Fibroblast of lung (primary cell): ENCODE results near the gene TAS1R2. TPM values are rescaled to one million over a fixed set of nuclear protein-coding genes. Genes with fewer than 3 reads are reported as not detected.

Source experiments
- DNase-seq, 2 donors: peaks; one replicate each; pipeline versions ENCODE4 v3.0.0 to v3.0.0-alpha.2; 2010; ENCODE audit warnings: low read depth in 2 of 2
- H2AFZ ChIP-seq: 2 replicates; pipeline ENCODE4 v1.5.1; 2012; ENCODE audit warnings: low read length, control low read depth, inconsistent platforms
- H3K27ac ChIP-seq: 2 replicates; pipeline ENCODE4 v1.5.1; 2011; ENCODE audit warnings: low read length, control low read depth; ENCODE audit not compliant: insufficient read depth
- H3K27me3 ChIP-seq: 2 replicates; pipeline ENCODE4 v1.5.1; 2011; ENCODE audit warnings: mild to moderate bottlenecking, low read length; ENCODE audit not compliant: control insufficient read depth, insufficient read depth
- H3K36me3 ChIP-seq: 2 replicates; pipeline ENCODE4 v1.5.1; 2011; ENCODE audit warnings: low read length; ENCODE audit not compliant: control insufficient read depth, insufficient read depth
- H3K4me1 ChIP-seq: 2 replicates; pipeline ENCODE4 v1.5.1; 2011; ENCODE audit warnings: low read length; ENCODE audit not compliant: control insufficient read depth, insufficient read depth; ENCODE audit errors: extremely low read depth
- H3K4me2 ChIP-seq: 2 replicates; pipeline ENCODE4 v1.5.1; 2011; ENCODE audit warnings: low read length, control low read depth; ENCODE audit not compliant: insufficient read depth; ENCODE audit errors: extremely low read depth
- H3K4me3 ChIP-seq, 4 experiments: fragments of 200-600 bp in 1 of 4; sonication (generic) in 1 of 4; replicated peaks in 1 of 4; 2 replicates each; pipeline ENCODE4 v1.5.1; 2011 to 2016; ENCODE audit warnings: low read length in 4 of 4, low read depth in 3 of 4, mild to moderate bottlenecking in 3 of 4, control low read depth in 2 of 4, inconsistent platforms in 1 of 4, mixed read lengths in 1 of 4; ENCODE audit not compliant: insufficient read depth in 1 of 4; ENCODE audit errors: control extremely low read depth in 1 of 4
- H3K79me2 ChIP-seq: 2 replicates; pipeline ENCODE4 v1.5.1; 2012; ENCODE audit warnings: mild to moderate bottlenecking, low read length, inconsistent platforms; ENCODE audit not compliant: control insufficient read depth, insufficient read depth
- H3K9ac ChIP-seq: 2 replicates; pipeline ENCODE4 v1.5.1; 2011; ENCODE audit warnings: mild to moderate bottlenecking, low read length, control low read depth; ENCODE audit not compliant: insufficient read depth
- H3K9me3 ChIP-seq: 2 replicates; pipeline ENCODE4 v1.5.1; 2012; ENCODE audit warnings: low read depth, low read length; ENCODE audit not compliant: control insufficient read depth, insufficient read depth
- H4K20me1 ChIP-seq: 2 replicates; pipeline ENCODE4 v1.5.1; 2011; ENCODE audit warnings: low read length; ENCODE audit not compliant: control insufficient read depth, insufficient read depth; ENCODE audit errors: extremely low read depth
- CTCF ChIP-seq, 2 donors: IDR thresholded peaks in 1 of 2; conservative IDR thresholded peaks in 1 of 2; 1 replicate in 1 of 2; 2 replicates in 1 of 2; pipeline ENCODE4 v1.5.1; 2011 to 2012; ENCODE audit warnings: low read length in 2 of 2, control low read depth in 1 of 2, inconsistent platforms in 1 of 2, low read depth in 1 of 2, mild to moderate bottlenecking in 1 of 2
- EZH2 ChIP-seq: IDR thresholded peaks from 2 replicates; pipeline ENCODE4 v1.5.1; 2012; ENCODE audit warnings: low read length, control low read depth, mild to moderate bottlenecking; ENCODE audit errors: missing control alignments
- polyA plus RNA-seq, 2 donors: library from polyadenylated mRNA; depleted of rRNA in 1 of 2; stranded (reverse) in 1 of 2; unstranded in 1 of 2; fragments of >200 nt; gene quantifications; 2 replicates each; pipeline ENCODE4 v1.2.1, GENCODE V29; 2011 to 2012; ENCODE audit warnings: missing spikeins in 1 of 2
- total RNA-seq: library from RNA; depleted of rRNA; stranded (reverse); fragments of >200 nt; gene quantifications from 2 replicates; pipeline ENCODE4 v1.2.1, GENCODE V29; 2014

TAS1R2 gene
- total and polyA plus RNA-seq, 2 donors (not counting 1 experiment from before 2014, with no cell fraction given): not detected

DNA sequence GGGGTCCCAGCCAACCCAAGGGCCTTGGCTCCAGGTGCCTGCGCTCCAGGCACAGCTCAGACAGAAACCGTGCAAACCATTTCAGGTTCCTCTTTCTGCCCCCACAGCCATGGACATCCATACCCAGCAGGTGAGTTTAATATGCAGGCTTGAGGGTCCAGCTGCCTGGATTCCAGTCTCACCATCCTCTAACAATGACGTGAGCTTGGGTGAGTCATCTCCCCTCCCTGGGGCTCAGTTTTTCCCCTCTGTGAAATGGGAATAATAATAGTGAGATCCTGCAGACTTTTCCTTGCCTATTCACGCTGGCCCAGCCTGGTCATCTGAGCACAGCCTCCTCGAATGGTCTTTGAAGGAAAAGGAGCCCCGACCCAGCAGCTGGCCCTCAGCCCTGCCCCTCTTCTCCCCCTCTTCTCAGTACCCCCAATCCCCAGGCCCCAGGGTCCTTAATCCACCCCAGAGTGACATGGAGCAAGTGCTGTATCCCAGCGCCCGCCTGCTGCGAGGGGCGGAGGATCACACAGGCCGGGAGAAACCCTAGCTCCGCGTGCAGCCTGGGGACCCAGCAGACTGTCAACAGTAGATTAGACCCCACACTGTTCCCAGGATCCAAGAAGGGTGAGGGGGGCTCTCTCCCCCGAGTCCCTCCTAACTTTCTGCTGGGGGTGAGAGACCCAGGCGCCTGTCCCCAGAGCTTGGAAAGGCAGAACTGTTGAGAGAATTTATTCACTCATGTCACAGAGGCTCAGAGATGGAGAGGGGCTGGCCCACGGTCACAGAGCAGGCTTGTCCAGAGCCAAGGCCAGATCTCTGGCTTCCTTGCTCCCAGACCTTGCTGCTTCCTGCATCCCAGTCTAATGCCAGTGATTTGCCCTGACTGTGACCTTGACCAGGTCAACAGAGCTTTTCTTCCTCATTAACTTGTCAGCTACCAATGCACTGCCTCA is 49.2 kb downstream of the TAS1R2 start:
- Histone ChIP-seq H3K9ac (no peak overlapping the region), H3K9me3 (no peaks in the 10 kb centered on the region)

GRCh38 chr1:18808550-18808949 is 50.9 kb downstream of the TAS1R2 start:
- Histone ChIP-seq H4K20me1 (no peaks in the 10 kb centered on the region), H3K4me3 (no peak overlapping the region), H3K27me3 (no peaks in the 10 kb centered on the region), H3K9ac (no peak overlapping the region), H3K9me3 (no peaks in the 10 kb centered on the region), H3K36me3 (no peaks in the 10 kb centered on the region), H2AFZ (no peak overlapping the region), H3K79me2 (no peaks in the 10 kb centered on the region), H3K27ac (no peak overlapping the region), H3K4me1 (no peaks in the 10 kb centered on the region), H3K4me2 (no peak overlapping the region)
- no peak for DNase-seq
- TF ChIP-seq EZH2: no peak
- TF ChIP-seq CTCF (conservative IDR thresholded peaks at IDR 0.05 in 1 of 2, IDR thresholded peaks at IDR 0.05 in 1 of 2; ENCODE audit: low read depth in 1 of 2, low read length in 2 of 2): no peak

More for the DNA sequence above, 49.2 kb downstream of the TAS1R2 start:
- no peak overlapping the region for H3K4me3 ChIP-seq
- no peak for TF ChIP-seq EZH2
- no peak for TF ChIP-seq CTCF (conservative IDR thresholded peaks at IDR 0.05 in 1 of 2, IDR thresholded peaks at IDR 0.05 in 1 of 2; ENCODE audit: low read depth in 1 of 2, low read length in 2 of 2)
- no peak overlapping the region for H3K27ac ChIP-seq
- H2AFZ ChIP-seq: no peak overlapping the region
- no peaks in the 10 kb centered on the region for H3K27me3 ChIP-seq
- no peaks in the 10 kb centered on the region for H3K79me2 ChIP-seq
- H3K4me1 ChIP-seq: no peaks in the 10 kb centered on the region
- H3K36me3 ChIP-seq: no peaks in the 10 kb centered on the region
- no peak for DNase-seq
- H4K20me1 ChIP-seq: no peaks in the 10 kb centered on the region
- no peak overlapping the region for H3K4me2 ChIP-seq

- no peak overlapping the region for H3K4me3 ChIP-seq
- no peaks in the 10 kb centered on the region for H3K4me1 ChIP-seq
- TF ChIP-seq CTCF (conservative IDR thresholded peaks at IDR 0.05 in 1 of 2, IDR thresholded peaks at IDR 0.05 in 1 of 2; ENCODE audit: low read depth in 1 of 2, low read length in 2 of 2) (no peak), EZH2 (no peak)
- no peaks in the 10 kb centered on the region for H3K9me3 ChIP-seq
- no peaks in the 10 kb centered on the region for H3K36me3 ChIP-seq
- H3K27ac ChIP-seq: no peak overlapping the region
- no peaks in the 10 kb centered on the region for H3K79me2 ChIP-seq
- H4K20me1 ChIP-seq: no peaks in the 10 kb centered on the region
- H3K4me2 ChIP-seq: no peak overlapping the region
- DNase-seq: no peak
- H3K27me3 ChIP-seq: no peaks in the 10 kb centered on the region
- H2AFZ ChIP-seq: no peak overlapping the region
- H3K9ac ChIP-seq: no peak overlapping the region
Observed at GRCh38 chr1:18807334-18808063, 52.0 kb downstream of the TAS1R2 start.
